Measurements from ENCODE around the gene SLC15A2. TPM values are rescaled to one million over a fixed set of nuclear protein-coding genes. Genes with fewer than 3 reads are reported as not detected.

SLC15A2 gene
- total and polyA plus RNA-seq, 5 donors from 2014 or later = 0.13 to 1.8 (median 0.67) TPM; not detected in 2

DNA sequence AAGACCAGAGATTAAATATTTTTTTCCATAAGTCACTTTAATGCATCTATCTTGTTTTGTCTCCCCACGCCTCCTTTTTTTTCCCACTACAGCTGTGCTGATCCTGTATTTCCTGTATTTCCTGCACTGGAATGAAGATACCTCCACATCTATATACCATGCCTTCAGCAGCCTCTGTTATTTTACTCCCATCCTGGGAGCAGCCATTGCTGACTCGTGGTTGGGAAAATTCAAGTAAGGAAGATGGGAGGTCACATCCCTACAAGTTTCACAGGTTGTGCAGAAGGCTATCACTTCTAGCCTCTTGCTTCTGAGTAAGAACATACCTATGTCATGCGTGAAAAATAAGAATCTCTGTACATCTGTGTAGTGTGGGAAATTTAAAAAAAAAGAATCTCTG, 3.1 kb downstream of the SLC15A2 start:
- Mint-ChIP-seq H3K27me3 (no peaks in the 10 kb centered on the region), H3K9me3 (peaks cover 0 to 2% (median 0%) of the 10 kb centered on the region in 7 donors), H3K36me3 (peaks cover 4% of the 10 kb centered on the region), H3K4me1 (no peaks in the 10 kb centered on the region), H3K27ac (no peak overlapping the region), H3K4me3 (no peak overlapping the region)
- Histone ChIP-seq H3K4me3 (ENCODE audit: low read depth, low read length) (no peak overlapping the region), H3K36me3 (ENCODE audit: control insufficient read depth, insufficient read depth, low read length) (no peaks in the 10 kb centered on the region), H3K27ac (ENCODE audit: insufficient read depth, low read length, poor library complexity, severe bottlenecking) (no peak overlapping the region), H3K9me3 (ENCODE audit: control insufficient read depth in 2 of 2, low read length in 2 of 2) (no peaks in the 10 kb centered on the region), H3K27me3 (ENCODE audit: control insufficient read depth, insufficient read depth, low read length) (no peaks in the 10 kb centered on the region), H3K4me1 (ENCODE audit: control insufficient read depth, insufficient read depth, low read length, poor library complexity, severe bottlenecking) (no peaks in the 10 kb centered on the region)
- ATAC-seq (ENCODE audit: low read depth in 2 of 2) = no peak
- DNase-seq = no peak

DNA sequence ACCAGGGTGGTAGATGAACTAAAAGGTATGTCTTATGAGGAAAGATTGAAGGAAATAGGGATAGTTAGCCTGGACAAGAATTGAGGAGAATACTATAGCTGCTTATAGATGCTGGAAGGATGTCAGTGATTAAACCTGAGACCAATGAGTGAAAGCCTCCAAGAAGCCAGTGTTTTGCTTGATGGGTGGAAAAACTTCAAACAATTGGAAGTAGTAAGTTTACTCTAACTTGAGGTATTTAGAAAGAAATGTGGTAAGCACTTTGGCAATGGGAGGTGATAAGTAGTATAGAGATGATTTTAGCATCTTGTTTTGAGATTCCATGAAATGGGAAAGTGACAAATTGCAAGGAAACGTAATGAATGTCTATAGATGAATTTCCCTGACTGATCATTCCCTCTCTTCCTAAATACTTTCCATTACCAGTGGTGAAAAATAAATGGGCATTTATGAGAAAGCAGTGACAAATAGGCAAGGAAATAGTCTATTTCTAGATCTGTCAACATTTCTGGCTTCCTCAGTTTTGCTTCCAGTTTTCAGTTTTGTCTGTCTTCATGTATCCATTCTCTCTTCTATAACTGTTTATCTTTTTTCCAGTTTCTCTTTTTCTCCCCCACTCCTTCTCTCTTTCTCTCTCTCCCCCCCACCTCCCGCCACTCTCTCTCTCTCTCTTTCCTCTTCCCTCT, 19.2 kb downstream of the SLC15A2 start:
- ATAC-seq (ENCODE audit: low read depth in 2 of 2) (no peak), DNase-seq (no peak)
- no peak overlapping the region for H3K4me3 Mint-ChIP-seq
- H3K4me3 ChIP-seq (ENCODE audit: low read depth, low read length) = no peak overlapping the region
- no peaks in the 10 kb centered on the region for H3K4me1 ChIP-seq (ENCODE audit: control insufficient read depth, insufficient read depth, low read length, poor library complexity, severe bottlenecking)
- H3K36me3 Mint-ChIP-seq = peaks cover 41% of the 10 kb centered on the region
- no peaks in the 10 kb centered on the region for H3K27me3 ChIP-seq (ENCODE audit: control insufficient read depth, insufficient read depth, low read length)
- H3K9me3 Mint-ChIP-seq = peaks cover 0 to 2% (median 0%) of the 10 kb centered on the region in 7 donors
- H3K9me3 ChIP-seq (ENCODE audit: control insufficient read depth in 2 of 2, low read length in 2 of 2) = no peaks in the 10 kb centered on the region
- H3K4me1 Mint-ChIP-seq = no peaks in the 10 kb centered on the region
- H3K27me3 Mint-ChIP-seq = no peaks in the 10 kb centered on the region
- H3K27ac ChIP-seq (ENCODE audit: insufficient read depth, low read length, poor library complexity, severe bottlenecking) = no peak overlapping the region
- H3K27ac Mint-ChIP-seq = no peak overlapping the region
- H3K36me3 ChIP-seq (ENCODE audit: control insufficient read depth, insufficient read depth, low read length) = no peaks in the 10 kb centered on the region

DNA sequence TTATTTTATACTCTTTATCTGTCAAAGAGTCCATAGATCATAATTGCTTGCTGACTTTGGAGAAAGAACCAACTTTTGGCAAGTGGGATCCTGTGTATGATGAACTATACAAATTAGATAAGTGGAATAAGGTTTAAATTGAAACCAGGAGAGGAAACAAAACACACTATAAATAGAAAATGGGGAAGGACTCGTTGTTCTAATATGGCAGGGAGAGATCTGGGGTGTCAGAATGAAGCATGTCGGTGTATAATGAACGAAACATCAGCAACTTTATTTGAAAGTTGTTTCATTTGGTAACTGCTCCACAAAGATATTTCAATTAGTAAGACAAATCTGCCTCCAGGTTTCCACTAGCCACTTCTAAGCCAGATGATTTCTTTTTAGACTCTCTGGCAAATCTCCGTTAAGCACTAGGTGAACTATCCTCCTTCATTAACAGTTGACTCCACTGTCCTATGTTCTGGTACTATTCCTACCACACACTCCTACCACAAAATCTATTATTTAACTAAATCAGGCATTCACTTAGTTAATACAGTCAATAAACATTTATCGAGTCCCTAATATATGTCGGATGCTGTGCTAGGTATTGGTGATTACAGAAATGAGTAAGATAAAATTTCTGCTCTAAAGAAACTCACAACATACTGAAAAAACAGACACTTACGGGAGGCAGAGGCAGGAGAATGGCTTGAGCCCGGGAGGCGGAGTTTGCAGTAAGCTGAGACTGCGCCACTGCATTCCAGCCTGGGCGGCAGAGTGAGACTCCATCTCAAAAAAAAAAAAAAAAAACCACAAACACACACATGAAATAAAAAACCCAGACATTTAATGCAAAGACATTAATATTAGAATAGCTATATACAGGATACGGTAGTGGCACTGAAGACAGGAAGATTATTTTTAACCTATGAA, 20.1 kb downstream of the SLC15A2 start:
- H3K9me3 ChIP-seq (ENCODE audit: control insufficient read depth in 2 of 2, low read length in 2 of 2) = no peaks in the 10 kb centered on the region
- no peaks in the 10 kb centered on the region for H3K27me3 Mint-ChIP-seq
- H3K4me1 Mint-ChIP-seq = no peaks in the 10 kb centered on the region
- peaks cover 35% of the 10 kb centered on the region for H3K36me3 Mint-ChIP-seq
- no peaks in the 10 kb centered on the region for H3K9me3 Mint-ChIP-seq
- H3K4me3 Mint-ChIP-seq = no peak overlapping the region
- H3K4me1 ChIP-seq (ENCODE audit: control insufficient read depth, insufficient read depth, low read length, poor library complexity, severe bottlenecking) = no peaks in the 10 kb centered on the region
- ATAC-seq (ENCODE audit: low read depth in 2 of 2) (no peak), DNase-seq (no peak)
- no peaks in the 10 kb centered on the region for H3K27me3 ChIP-seq (ENCODE audit: control insufficient read depth, insufficient read depth, low read length)
- no peak overlapping the region for H3K4me3 ChIP-seq (ENCODE audit: low read depth, low read length)
- no peaks in the 10 kb centered on the region for H3K36me3 ChIP-seq (ENCODE audit: control insufficient read depth, insufficient read depth, low read length)
- H3K27ac Mint-ChIP-seq = no peak overlapping the region
- H3K27ac ChIP-seq (ENCODE audit: insufficient read depth, low read length, poor library complexity, severe bottlenecking) = no peak overlapping the region

DNA sequence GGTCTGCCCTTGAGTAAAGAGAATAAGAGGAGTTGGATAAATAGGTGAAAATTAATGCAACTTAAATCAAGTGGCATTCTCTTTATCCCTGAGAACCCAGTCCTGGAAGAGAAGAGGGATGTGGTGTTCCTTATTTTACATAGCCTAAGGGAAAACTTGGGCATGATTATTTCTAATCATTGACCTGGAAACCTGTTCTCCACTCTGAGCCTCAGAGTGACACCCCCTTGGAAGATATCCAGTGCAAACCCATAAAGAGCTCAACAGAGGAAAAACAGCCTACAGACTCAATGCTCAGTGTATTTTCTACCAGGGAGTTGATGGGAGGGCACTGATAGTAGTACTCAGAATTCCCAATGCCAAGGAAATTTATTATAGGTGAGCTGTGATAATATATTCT, 22.0 kb downstream of the SLC15A2 start:
- Mint-ChIP-seq H3K9me3 (no peaks in the 10 kb centered on the region), H3K27me3 (no peaks in the 10 kb centered on the region), H3K27ac (no peak overlapping the region), H3K36me3 (peaks cover 22% of the 10 kb centered on the region), H3K4me1 (no peaks in the 10 kb centered on the region), H3K4me3 (no peak overlapping the region)
- DNase-seq = no peak
- H3K27ac ChIP-seq (ENCODE audit: insufficient read depth, low read length, poor library complexity, severe bottlenecking) = no peak overlapping the region
- no peaks in the 10 kb centered on the region for H3K27me3 ChIP-seq (ENCODE audit: control insufficient read depth, insufficient read depth, low read length)
- H3K4me3 ChIP-seq (ENCODE audit: low read depth, low read length) = no peak overlapping the region
- H3K9me3 ChIP-seq (ENCODE audit: control insufficient read depth in 2 of 2, low read length in 2 of 2) = no peaks in the 10 kb centered on the region
- no peaks in the 10 kb centered on the region for H3K4me1 ChIP-seq (ENCODE audit: control insufficient read depth, insufficient read depth, low read length, poor library complexity, severe bottlenecking)
- ATAC-seq (ENCODE audit: low read depth in 2 of 2) = no peak
- no peaks in the 10 kb centered on the region for H3K36me3 ChIP-seq (ENCODE audit: control insufficient read depth, insufficient read depth, low read length)

- Histone ChIP-seq H3K27me3 (ENCODE audit: control insufficient read depth, insufficient read depth, low read length) (no peaks in the 10 kb centered on the region), H3K27ac (ENCODE audit: insufficient read depth, low read length, poor library complexity, severe bottlenecking) (no peak overlapping the region), H3K9me3 (ENCODE audit: control insufficient read depth in 2 of 2, low read length in 2 of 2) (no peaks in the 10 kb centered on the region), H3K36me3 (ENCODE audit: control insufficient read depth, insufficient read depth, low read length) (no peaks in the 10 kb centered on the region), H3K4me3 (ENCODE audit: low read depth, low read length) (no peak overlapping the region), H3K4me1 (ENCODE audit: control insufficient read depth, insufficient read depth, low read length, poor library complexity, severe bottlenecking) (no peaks in the 10 kb centered on the region)
- Mint-ChIP-seq H3K9me3 (peaks cover 0 to 1% (median 0%) of the 10 kb centered on the region in 7 donors), H3K4me3 (no peak overlapping the region), H3K27ac (no peak overlapping the region), H3K27me3 (no peaks in the 10 kb centered on the region), H3K36me3 (peaks cover 19% of the 10 kb centered on the region), H3K4me1 (no peaks in the 10 kb centered on the region)
- ATAC-seq (ENCODE audit: low read depth in 2 of 2) = no peak
- DNase-seq = no peak
Observed at GRCh38 chr3:121918779-121919483, 24.7 kb downstream of the SLC15A2 start.

DNA sequence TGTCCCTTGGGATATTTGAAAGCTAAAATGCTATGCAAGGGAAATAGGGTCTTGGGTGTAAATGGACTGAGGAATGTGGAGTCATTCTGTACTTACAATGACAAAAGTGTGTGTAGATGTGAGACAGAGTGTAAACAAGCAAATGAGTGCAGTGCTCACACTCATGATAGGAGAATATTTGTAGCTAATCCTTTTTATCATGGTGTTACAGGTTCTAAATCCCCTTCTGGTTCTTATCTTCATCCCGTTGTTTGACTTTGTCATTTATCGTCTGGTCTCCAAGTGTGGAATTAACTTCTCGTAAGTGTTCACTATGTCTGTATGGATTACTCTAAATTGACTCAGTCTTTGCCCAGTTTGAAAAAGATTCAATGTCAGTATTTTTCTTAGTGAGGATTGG, 30.5 kb downstream of the SLC15A2 start:
- H3K4me1 Mint-ChIP-seq = no peaks in the 10 kb centered on the region

DNA sequence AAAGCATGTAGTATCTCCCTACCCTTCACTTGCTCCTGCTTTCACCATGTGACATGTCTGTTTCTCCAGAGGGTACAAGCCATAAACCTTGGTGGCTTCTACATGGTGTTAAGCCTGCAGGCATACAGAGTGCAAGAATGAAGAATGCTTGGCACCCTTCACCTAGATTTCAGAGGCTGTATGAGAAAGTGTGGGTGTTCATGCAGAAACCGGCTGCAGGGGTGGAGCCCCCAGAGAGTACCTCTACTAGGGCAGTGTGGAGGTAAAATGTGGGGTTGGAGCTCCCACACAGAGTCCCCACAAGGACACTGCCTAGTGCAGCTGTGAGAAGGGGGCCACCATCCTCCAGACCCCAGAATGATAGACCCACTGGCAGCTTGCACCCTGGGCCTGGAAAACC, 32.2 kb downstream of the SLC15A2 start:
- DNase-seq (no peak), ATAC-seq (ENCODE audit: low read depth in 2 of 2) (no peak)
- no peaks in the 10 kb centered on the region for H3K4me1 ChIP-seq (ENCODE audit: control insufficient read depth, insufficient read depth, low read length, poor library complexity, severe bottlenecking)
- no peaks in the 10 kb centered on the region for H3K4me1 Mint-ChIP-seq
- no peaks in the 10 kb centered on the region for H3K36me3 ChIP-seq (ENCODE audit: control insufficient read depth, insufficient read depth, low read length)
- H3K36me3 Mint-ChIP-seq = peaks cover 33% of the 10 kb centered on the region
- no peaks in the 10 kb centered on the region for H3K27me3 Mint-ChIP-seq
- H3K9me3 ChIP-seq (ENCODE audit: control insufficient read depth in 2 of 2, low read length in 2 of 2) = no peaks in the 10 kb centered on the region
- H3K27ac Mint-ChIP-seq = no peak overlapping the region
- no peak overlapping the region for H3K4me3 ChIP-seq (ENCODE audit: low read depth, low read length)
- H3K4me3 Mint-ChIP-seq = no peak overlapping the region
- peaks cover 0 to 1% (median 0%) of the 10 kb centered on the region in 7 donors for H3K9me3 Mint-ChIP-seq
- H3K27me3 ChIP-seq (ENCODE audit: control insufficient read depth, insufficient read depth, low read length) = no peaks in the 10 kb centered on the region
- H3K27ac ChIP-seq (ENCODE audit: insufficient read depth, low read length, poor library complexity, severe bottlenecking) = no peak overlapping the region

More for the DNA sequence above, 30.5 kb downstream of the SLC15A2 start:
- Mint-ChIP-seq H3K4me3 (no peak overlapping the region), H3K36me3 (peaks cover 33% of the 10 kb centered on the region), H3K9me3 (peaks cover 0 to 1% (median 0%) of the 10 kb centered on the region in 7 donors), H3K27ac (no peak overlapping the region), H3K27me3 (no peaks in the 10 kb centered on the region)
- ATAC-seq (ENCODE audit: low read depth in 2 of 2) (no peak), DNase-seq (no peak)
- Histone ChIP-seq H3K36me3 (ENCODE audit: control insufficient read depth, insufficient read depth, low read length) (no peaks in the 10 kb centered on the region), H3K27me3 (ENCODE audit: control insufficient read depth, insufficient read depth, low read length) (no peaks in the 10 kb centered on the region), H3K9me3 (ENCODE audit: control insufficient read depth in 2 of 2, low read length in 2 of 2) (no peaks in the 10 kb centered on the region), H3K4me1 (ENCODE audit: control insufficient read depth, insufficient read depth, low read length, poor library complexity, severe bottlenecking) (no peaks in the 10 kb centered on the region), H3K4me3 (ENCODE audit: low read depth, low read length) (no peak overlapping the region), H3K27ac (ENCODE audit: insufficient read depth, low read length, poor library complexity, severe bottlenecking) (no peak overlapping the region)

Data from CD4-positive, CD25-positive, alpha-beta regulatory T cell (primary cell).